Measurements from ENCODE around the gene RIBC2.
"Not testable (repeated sequence)": the region's sequence is repeated elsewhere in the genome, so short reads cannot be mapped to it uniquely, and the experiment has no call there.

- not testable (repeated sequence) for TF ChIP-seq CTCF (IDR thresholded peaks at IDR 0.05; ENCODE audit: low read length); EZH2 (optimal IDR thresholded peaks at IDR 0.05; ENCODE audit: low read depth, low read length)
These were observed 50.2 kb downstream of the RIBC2 start for GRCh38 chr22:45463691-45464090.
